Measurements from ENCODE around the gene FOXP1.

FOXP1 gene

GRCh38 chr3:70914862-70915261 lies 668.7 kb downstream of the FOXP1 start:
- H3K9me3 ChIP-seq = no peaks in the 10 kb centered on the region
- H3K4me1 ChIP-seq = peaks cover 0 to 25% (median 2%) of the 10 kb centered on the region in 4 donors
- no peak for DNase-seq
- no peak overlapping the region for H3K4me3 ChIP-seq
- TF ChIP-seq, protein P1, sequence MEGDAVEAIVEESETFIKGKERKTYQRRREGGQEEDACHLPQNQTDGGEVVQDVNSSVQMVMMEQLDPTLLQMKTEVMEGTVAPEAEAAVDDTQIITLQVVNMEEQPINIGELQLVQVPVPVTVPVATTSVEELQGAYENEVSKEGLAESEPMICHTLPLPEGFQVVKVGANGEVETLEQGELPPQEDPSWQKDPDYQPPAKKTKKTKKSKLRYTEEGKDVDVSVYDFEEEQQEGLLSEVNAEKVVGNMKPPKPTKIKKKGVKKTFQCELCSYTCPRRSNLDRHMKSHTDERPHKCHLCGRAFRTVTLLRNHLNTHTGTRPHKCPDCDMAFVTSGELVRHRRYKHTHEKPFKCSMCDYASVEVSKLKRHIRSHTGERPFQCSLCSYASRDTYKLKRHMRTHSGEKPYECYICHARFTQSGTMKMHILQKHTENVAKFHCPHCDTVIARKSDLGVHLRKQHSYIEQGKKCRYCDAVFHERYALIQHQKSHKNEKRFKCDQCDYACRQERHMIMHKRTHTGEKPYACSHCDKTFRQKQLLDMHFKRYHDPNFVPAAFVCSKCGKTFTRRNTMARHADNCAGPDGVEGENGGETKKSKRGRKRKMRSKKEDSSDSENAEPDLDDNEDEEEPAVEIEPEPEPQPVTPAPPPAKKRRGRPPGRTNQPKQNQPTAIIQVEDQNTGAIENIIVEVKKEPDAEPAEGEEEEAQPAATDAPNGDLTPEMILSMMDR (IDR thresholded peaks at IDR 0.05) = no peak
- no peaks in the 10 kb centered on the region for H3K27me3 ChIP-seq
- H3K36me3 ChIP-seq = no peaks in the 10 kb centered on the region
- H3K27ac ChIP-seq = peak overlapping the region; percentile 11 to 29
- intact Hi-C loops (cut with DNase I; ENCODE audit: low total_unique reads) = no loop called here

DNA sequence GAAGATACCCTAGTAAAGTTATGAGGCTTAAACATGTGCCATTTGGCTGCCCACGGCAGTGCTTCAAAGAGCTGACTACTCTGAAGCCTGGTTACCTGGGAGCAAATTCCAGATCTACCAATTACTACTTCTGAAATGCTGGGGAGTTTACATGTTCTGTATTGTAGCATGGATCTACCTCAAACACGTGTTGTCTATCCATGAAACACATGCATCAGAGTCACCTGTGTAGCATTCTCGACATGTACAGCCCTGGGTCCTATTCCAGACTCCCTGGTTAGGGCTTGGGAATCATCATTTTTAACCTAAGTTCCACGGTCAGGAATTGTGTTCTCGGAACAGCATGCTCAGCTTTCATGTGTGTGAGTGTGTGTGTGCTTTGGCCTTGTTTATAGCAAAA lies 671.8 kb downstream of the FOXP1 start:
- TF ChIP-seq, protein P1 (IDR thresholded peaks at IDR 0.05) = no peak
- H3K4me1 ChIP-seq = peaks cover 0 to 13% (median 2%) of the 10 kb centered on the region in 4 donors
- intact Hi-C loops (cut with DNase I; ENCODE audit: low total_unique reads) = no loop called here

GRCh38 chr3:70905491-70905890 lies 678.0 kb downstream of the FOXP1 start:
- intact Hi-C loops (cut with DNase I; ENCODE audit: low total_unique reads) = no loop called here
- H3K9me3 ChIP-seq = peaks cover 0 to 9% (median 0%) of the 10 kb centered on the region in 3 donors
- no peak overlapping the region for H3K27ac ChIP-seq
- no peaks in the 10 kb centered on the region for H3K4me1 ChIP-seq
- H3K4me3 ChIP-seq = no peak overlapping the region
- H3K27me3 ChIP-seq = no peaks in the 10 kb centered on the region
- TF ChIP-seq, protein P1 (IDR thresholded peaks at IDR 0.05) = no peak
- DNase-seq = no peak
- H3K36me3 ChIP-seq = no peaks in the 10 kb centered on the region

More for the DNA sequence above, 671.8 kb downstream of the FOXP1 start:
- no peak overlapping the region for H3K27ac ChIP-seq
- no peaks in the 10 kb centered on the region for H3K27me3 ChIP-seq
- H3K36me3 ChIP-seq = no peaks in the 10 kb centered on the region
- DNase-seq = no peak
- no peak overlapping the region for H3K4me3 ChIP-seq
- no peaks in the 10 kb centered on the region for H3K9me3 ChIP-seq

Measured in tibial artery (tissue), 4 donors.